Activated CD8-positive, alpha-beta memory T cell treated with anti-CD3 and anti-CD28 coated beads for 1 hour (primary cell): ENCODE measurements around the gene TBC1D1.

Experiments
- DNase-seq, 2 donors: peaks; one replicate each; pipeline ENCODE4 v3.0.0-alpha.2; 2020; ENCODE audit warnings: low read depth in 1 of 2; ENCODE audit errors: extremely low read depth in 1 of 2

The TBC1D1 gene

GRCh38 chr4:38095691-38096090 lies 204.8 kb downstream of the TBC1D1 start:
- no peak for DNase-seq

DNA sequence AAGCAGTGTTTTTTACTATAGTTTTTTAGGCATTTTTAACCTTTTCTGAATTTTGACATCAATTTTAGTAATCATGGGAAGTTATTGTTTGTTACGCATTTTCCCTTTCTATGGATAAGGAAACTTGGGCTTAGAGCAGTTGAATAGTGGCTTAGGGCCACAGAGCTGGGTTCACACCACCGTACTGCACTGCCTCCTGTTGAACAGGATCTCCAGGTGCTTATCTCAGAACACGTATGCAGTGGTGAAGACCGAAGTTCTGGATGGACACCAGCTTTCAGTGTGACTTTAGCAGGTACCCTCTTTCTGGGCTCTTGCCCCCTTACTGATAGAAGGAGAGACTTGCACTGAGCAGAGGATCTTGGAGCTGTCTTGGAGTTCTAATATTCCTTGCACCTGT lies 206.9 kb downstream of the TBC1D1 start:
- no peak for DNase-seq

DNA sequence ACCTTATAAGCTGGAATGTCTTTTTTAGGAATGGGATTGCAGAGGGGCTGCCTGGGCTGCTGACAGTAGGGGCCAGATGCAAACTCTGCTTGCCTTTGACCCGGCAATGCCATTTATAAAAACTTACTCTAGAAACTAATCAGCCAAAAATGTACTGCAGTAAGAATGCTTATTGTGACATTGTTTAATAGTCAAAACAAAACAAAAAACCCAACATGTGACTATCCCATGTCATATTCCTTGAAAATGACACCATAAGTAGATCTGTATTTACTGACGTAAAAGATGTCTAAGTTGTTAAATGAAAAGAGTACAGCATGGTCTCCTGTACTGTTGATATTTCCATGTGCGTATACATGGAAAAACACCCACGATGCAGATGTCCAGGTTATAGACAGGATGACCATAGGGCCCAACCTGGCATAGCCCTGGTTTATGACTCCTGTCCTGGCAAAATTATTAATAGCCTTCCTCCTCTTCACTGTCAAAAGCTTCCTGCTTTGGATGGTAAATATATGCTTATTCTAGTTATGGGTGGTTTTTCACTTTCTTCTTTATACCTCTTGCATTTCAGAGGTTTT lies 208.2 kb downstream of the TBC1D1 start:
- no peak for DNase-seq

GRCh38 chr4:38099908-38100407 lies 209.1 kb downstream of the TBC1D1 start:
- no peak for DNase-seq

GRCh38 chr4:38100474-38101255 lies 209.8 kb downstream of the TBC1D1 start:
- DNase-seq: no peak

GRCh38 chr4:38101563-38101962 lies 210.7 kb downstream of the TBC1D1 start:
- DNase-seq: no peak

- no peak for DNase-seq
These were observed 212.2 kb downstream of the TBC1D1 start for GRCh38 chr4:38102957-38103588.

DNA sequence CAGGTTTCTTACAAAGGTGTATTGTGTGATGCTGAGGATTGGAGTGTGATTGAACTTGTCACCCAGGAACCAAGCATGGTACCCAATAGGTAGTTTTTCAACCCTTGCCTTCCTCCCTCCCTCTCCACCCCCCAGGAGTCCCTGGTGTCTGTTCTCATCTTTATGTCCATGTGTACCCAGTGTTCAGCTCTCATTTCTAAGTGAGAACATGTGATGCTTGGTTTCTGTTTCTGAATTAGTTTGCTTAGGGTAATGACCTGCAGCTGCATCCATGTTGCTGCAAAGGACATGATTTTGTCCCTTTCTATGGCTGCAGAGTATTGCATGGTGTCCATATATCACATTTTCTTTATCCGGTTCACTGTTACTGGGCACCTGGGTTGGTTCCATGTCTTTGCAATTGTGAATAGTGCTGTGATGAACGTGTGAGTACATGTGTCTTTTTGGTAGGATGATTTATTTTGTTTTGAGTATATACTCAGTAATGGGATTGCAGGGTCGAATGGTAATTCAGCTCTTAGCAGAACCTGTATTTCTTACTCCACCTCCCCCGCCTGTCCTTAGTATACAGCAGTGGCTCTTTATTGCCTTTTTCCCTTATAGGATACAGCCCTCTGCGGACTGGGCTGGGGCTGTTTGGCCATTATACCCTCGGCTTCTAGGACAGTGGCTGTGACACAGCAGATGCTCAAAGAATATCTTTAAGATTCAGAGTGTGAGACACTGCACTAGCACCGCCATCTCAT lies 214.8 kb downstream of the TBC1D1 start:
- no peak for DNase-seq

DNA sequence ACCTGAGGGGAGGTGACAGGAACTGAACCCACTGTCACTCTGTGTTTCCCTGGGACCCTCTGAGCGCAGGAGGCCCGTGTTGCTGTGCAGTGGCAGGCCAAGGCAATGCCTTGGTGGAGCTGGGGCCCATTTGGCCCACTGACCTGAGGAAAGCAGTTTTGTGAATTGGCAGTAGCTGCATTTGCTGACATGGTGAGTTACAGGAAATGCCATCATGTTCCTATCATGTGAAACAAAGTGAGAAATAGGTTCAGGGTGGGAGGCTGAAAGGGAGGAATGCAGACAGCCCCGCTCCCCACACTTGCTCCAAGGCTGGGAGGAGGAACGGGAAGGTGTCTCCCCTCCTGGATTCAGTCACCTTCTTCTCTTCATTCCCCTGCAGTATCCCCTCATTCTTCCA lies 215.4 kb downstream of the TBC1D1 start:
- DNase-seq: no peak

- no peak for DNase-seq
These were observed 216.1 kb downstream of the TBC1D1 start for GRCh38 chr4:38106886-38107514.

DNA sequence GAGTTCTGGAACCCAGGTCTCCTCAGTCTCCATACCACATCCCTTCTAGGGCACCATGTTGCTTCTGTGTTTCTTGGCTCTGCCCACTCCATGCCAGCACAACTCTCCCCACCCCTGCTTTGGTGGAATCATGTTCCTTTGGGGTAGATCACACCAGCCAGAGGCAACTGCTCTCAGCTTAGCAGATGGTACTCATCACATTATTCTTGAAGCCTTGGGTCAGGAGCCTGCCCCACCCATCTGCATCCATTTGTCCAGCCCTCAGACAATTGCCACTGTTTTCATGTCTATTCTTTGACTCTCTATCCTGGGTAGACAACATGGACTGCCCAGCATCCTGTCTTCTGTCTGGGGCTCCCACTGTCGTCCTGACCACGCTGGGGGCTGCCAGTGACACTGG lies 216.9 kb downstream of the TBC1D1 start:
- DNase-seq: no peak

GRCh38 chr4:38109370-38109769 lies 218.5 kb downstream of the TBC1D1 start:
- DNase-seq: no peak

DNA sequence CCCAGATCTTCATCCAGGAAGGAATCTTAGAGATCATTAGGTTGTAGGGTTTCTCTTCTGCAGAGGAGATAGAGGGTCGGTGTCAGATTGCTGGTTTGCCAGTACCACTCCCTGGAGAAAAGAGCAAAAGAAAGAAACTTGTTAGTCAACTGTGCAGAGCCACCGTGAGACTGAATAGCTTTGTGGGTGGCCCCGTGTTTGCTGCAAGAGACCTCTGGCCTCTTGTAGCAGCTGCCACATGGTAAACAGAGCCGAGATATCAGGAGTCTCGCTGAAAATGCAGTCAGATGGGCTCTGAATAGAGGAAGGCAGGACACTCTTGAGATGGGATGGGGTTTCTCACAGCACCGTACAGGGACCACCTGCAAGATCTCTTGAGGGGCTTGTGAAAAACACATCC lies 219.0 kb downstream of the TBC1D1 start:
- no peak for DNase-seq

- no peak for DNase-seq
These were observed 220.1 kb downstream of the TBC1D1 start for GRCh38 chr4:38111024-38111423.

GRCh38 chr4:38111717-38112116 lies 220.8 kb downstream of the TBC1D1 start:
- no peak for DNase-seq

DNA sequence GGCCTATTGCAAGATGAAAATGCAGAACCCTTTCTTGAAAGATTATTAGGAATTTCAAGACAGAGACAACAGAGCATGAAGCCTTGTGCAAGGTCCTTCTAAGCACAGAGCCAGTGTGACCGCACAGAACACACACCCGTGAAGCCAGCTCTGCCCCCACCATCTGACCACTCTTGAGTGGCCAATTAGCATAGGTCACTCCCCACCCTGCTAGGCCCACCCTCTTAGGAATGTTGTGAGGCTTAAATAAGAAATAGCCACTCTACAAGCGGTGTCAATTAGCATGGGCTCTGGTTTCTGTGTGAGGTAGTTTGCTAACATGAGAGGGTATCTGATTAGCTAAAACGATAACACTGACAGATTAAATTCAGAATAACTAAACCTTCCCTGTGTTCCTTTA lies 222.2 kb downstream of the TBC1D1 start:
- no peak for DNase-seq

GRCh38 chr4:38113551-38113950 lies 222.7 kb downstream of the TBC1D1 start:
- DNase-seq: no peak

DNA sequence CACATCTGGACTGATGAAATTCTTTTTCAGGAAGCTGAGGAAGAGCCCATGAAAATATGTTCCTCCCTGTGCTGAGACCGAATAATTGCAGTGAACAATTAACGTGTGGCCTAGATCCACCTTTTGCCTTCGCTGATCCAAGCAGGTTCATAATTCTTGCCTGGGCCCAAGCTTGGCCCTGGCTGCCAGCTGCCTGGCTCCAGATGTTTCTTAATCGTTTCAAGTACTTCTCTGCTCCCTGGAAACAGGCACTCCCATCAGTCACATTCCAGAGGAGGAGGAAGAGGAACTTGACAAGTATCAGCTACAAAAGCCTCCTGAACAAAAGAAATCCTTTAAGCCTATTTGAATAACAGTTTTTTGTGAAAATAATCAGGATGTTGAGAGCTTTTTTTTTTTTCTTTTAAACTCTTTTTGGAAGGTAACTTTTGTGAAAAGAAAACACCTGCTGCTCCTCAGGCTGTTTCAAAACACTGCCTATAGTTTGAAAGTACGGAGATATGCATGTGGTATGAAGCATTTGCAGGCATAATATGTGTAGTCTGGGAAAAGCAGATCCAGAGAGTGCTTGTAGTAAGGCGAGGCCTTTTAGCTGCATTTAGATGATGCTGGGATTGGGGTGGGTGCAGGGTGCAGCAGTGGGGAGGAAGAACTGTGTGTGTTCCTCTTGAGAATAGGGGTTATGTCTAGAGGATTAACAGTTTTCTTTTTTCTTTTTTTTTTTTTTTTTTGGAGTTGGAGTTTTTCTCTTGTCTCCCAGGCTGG lies 223.7 kb downstream of the TBC1D1 start:
- DNase-seq: no peak

DNA sequence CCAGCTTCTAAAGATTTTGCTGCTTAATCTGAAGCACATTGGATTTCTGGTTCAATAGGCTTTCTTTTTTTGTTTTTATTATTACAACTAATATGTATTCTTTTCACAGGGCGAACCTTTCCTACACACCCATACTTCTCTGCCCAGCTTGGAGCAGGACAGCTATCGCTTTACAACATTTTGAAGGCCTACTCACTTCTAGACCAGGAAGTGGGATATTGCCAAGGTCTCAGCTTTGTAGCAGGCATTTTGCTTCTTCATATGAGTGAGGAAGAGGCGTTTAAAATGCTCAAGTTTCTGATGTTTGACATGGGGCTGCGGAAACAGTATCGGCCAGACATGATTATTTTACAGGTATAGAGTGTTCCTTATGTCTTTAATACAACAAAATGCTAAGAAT lies 224.7 kb downstream of the TBC1D1 start:
- DNase-seq: no peak

GRCh38 chr4:38117591-38117990 lies 226.7 kb downstream of the TBC1D1 start:
- DNase-seq: no peak
